Measurements from ENCODE around the gene LNX2.

LNX2 gene

GRCh38 chr13:27607125-27607524 is 13.2 kb downstream of the LNX2 start:
- 15% methylated on average over 3 of the region's 4 CpGs for WGBS
- no peak overlapping the region for H2AK5ac ChIP-seq (ENCODE audit: low read length, severe bottlenecking)

GRCh38 chr13:27605610-27606200 is 14.6 kb downstream of the LNX2 start:
- no peak overlapping the region for H3K9ac ChIP-seq (ENCODE audit: low read length)
- H3K9me3 ChIP-seq (ENCODE audit: control insufficient read depth, low read length): no peaks in the 10 kb centered on the region
- H3K18ac ChIP-seq (ENCODE audit: low read depth in 1 of 2, low read length in 2 of 2): no peak overlapping the region
- H2BK15ac ChIP-seq (ENCODE audit: low read depth, poor library complexity, severe bottlenecking): no peak overlapping the region
- peak; percentile 47 for DNase-seq
- 74% methylated on average over 2 of the region's 2 CpGs for WGBS
- no peak overlapping the region for H2BK120ac ChIP-seq (ENCODE audit: low read depth, low read length)
- no peak overlapping the region for H3K27ac ChIP-seq (ENCODE audit: low read length, poor library complexity, severe bottlenecking)
- H2BK12ac ChIP-seq (ENCODE audit: low read length in 2 of 2): no peak overlapping the region
- H4K91ac ChIP-seq (ENCODE audit: low read length): no peak overlapping the region
- H3K4me1 ChIP-seq (ENCODE audit: control insufficient read depth, insufficient read depth, low read depth, low read length): no peaks in the 10 kb centered on the region
- no peak overlapping the region for H3K14ac ChIP-seq (ENCODE audit: low read length in 2 of 2)
- no peak overlapping the region for H3K4ac ChIP-seq (ENCODE audit: low read depth in 1 of 2, low read length in 2 of 2)
- H4K8ac ChIP-seq (ENCODE audit: low read length): no peak overlapping the region
- no peak overlapping the region for H3K23ac ChIP-seq (ENCODE audit: low read length in 2 of 2)
- H2AFZ ChIP-seq (ENCODE audit: low read depth, low read length): no peak overlapping the region
- H3K79me1 ChIP-seq (replicated peaks; ENCODE audit: low read length, poor library complexity, severe bottlenecking): peaks cover 6% of the 10 kb centered on the region
- H2AK5ac ChIP-seq (ENCODE audit: low read length, severe bottlenecking): no peak overlapping the region
- H3K4me2 ChIP-seq (ENCODE audit: low read length, poor library complexity, severe bottlenecking): no peak overlapping the region
- H3K36me3 ChIP-seq (ENCODE audit: control insufficient read depth in 1 of 2, insufficient read depth in 2 of 2, low read depth in 1 of 2, low read length in 2 of 2): no peaks in the 10 kb centered on the region
- H2BK5ac ChIP-seq (ENCODE audit: low read depth, low read length, poor library complexity, severe bottlenecking): no peak overlapping the region
- H3K4me3 ChIP-seq (ENCODE audit: insufficient read depth in 1 of 2, low read depth in 1 of 2, low read length in 2 of 2): no peak overlapping the region
- no peaks in the 10 kb centered on the region for H3K27me3 ChIP-seq (ENCODE audit: control insufficient read depth in 1 of 2, insufficient read depth in 1 of 2, low read length in 2 of 2)

More at GRCh38 chr13:27607125-27607524, 13.2 kb downstream of the LNX2 start:
- H3K4me3 ChIP-seq (ENCODE audit: insufficient read depth in 1 of 2, low read depth in 1 of 2, low read length in 2 of 2): no peak overlapping the region
- no peak overlapping the region for H4K91ac ChIP-seq (ENCODE audit: low read length)
- H2BK5ac ChIP-seq (ENCODE audit: low read depth, low read length, poor library complexity, severe bottlenecking): no peak overlapping the region
- no peak overlapping the region for H3K4ac ChIP-seq (ENCODE audit: low read depth in 1 of 2, low read length in 2 of 2)
- no peaks in the 10 kb centered on the region for H3K4me1 ChIP-seq (ENCODE audit: control insufficient read depth, insufficient read depth, low read depth, low read length)
- H3K9me3 ChIP-seq (ENCODE audit: control insufficient read depth, low read length): no peaks in the 10 kb centered on the region
- peaks cover 6% of the 10 kb centered on the region for H3K79me1 ChIP-seq (replicated peaks; ENCODE audit: low read length, poor library complexity, severe bottlenecking)
- peak; percentile 87 for DNase-seq
- H2BK15ac ChIP-seq (ENCODE audit: low read depth, poor library complexity, severe bottlenecking): no peak overlapping the region
- no peak overlapping the region for H3K4me2 ChIP-seq (ENCODE audit: low read length, poor library complexity, severe bottlenecking)
- no peak overlapping the region for H2BK12ac ChIP-seq (ENCODE audit: low read length in 2 of 2)
- H3K36me3 ChIP-seq (ENCODE audit: control insufficient read depth in 1 of 2, insufficient read depth in 2 of 2, low read depth in 1 of 2, low read length in 2 of 2): no peaks in the 10 kb centered on the region
- H3K18ac ChIP-seq (ENCODE audit: low read depth in 1 of 2, low read length in 2 of 2): no peak overlapping the region
- H3K27me3 ChIP-seq (ENCODE audit: control insufficient read depth in 1 of 2, insufficient read depth in 1 of 2, low read length in 2 of 2): no peaks in the 10 kb centered on the region
- H3K27ac ChIP-seq (ENCODE audit: low read length, poor library complexity, severe bottlenecking): no peak overlapping the region
- no peak overlapping the region for H3K9ac ChIP-seq (ENCODE audit: low read length)
- no peak overlapping the region for H2BK120ac ChIP-seq (ENCODE audit: low read depth, low read length)
- H2AFZ ChIP-seq (ENCODE audit: low read depth, low read length): no peak overlapping the region
- no peak overlapping the region for H3K23ac ChIP-seq (ENCODE audit: low read length in 2 of 2)
- H4K8ac ChIP-seq (ENCODE audit: low read length): no peak overlapping the region
- H3K14ac ChIP-seq (ENCODE audit: low read length in 2 of 2): no peak overlapping the region

GRCh38 chr13:27605099-27605498 is 15.2 kb downstream of the LNX2 start:
- H4K8ac ChIP-seq (ENCODE audit: low read length): no peak overlapping the region
- no peak overlapping the region for H2AK5ac ChIP-seq (ENCODE audit: low read length, severe bottlenecking)
- H3K4me3 ChIP-seq (ENCODE audit: insufficient read depth in 1 of 2, low read depth in 1 of 2, low read length in 2 of 2): no peak overlapping the region
- no peak for DNase-seq
- H3K27ac ChIP-seq (ENCODE audit: low read length, poor library complexity, severe bottlenecking): no peak overlapping the region
- H3K14ac ChIP-seq (ENCODE audit: low read length in 2 of 2): no peak overlapping the region
- no peak overlapping the region for H2AFZ ChIP-seq (ENCODE audit: low read depth, low read length)
- H3K18ac ChIP-seq (ENCODE audit: low read depth in 1 of 2, low read length in 2 of 2): no peak overlapping the region
- no peak overlapping the region for H3K4me2 ChIP-seq (ENCODE audit: low read length, poor library complexity, severe bottlenecking)
- peaks cover 6% of the 10 kb centered on the region for H3K79me1 ChIP-seq (replicated peaks; ENCODE audit: low read length, poor library complexity, severe bottlenecking)
- H2BK12ac ChIP-seq (ENCODE audit: low read length in 2 of 2): no peak overlapping the region
- no peak overlapping the region for H3K23ac ChIP-seq (ENCODE audit: low read length in 2 of 2)
- H3K4me1 ChIP-seq (ENCODE audit: control insufficient read depth, insufficient read depth, low read depth, low read length): no peaks in the 10 kb centered on the region
- H3K27me3 ChIP-seq (ENCODE audit: control insufficient read depth in 1 of 2, insufficient read depth in 1 of 2, low read length in 2 of 2): no peaks in the 10 kb centered on the region
- H2BK120ac ChIP-seq (ENCODE audit: low read depth, low read length): no peak overlapping the region
- no peaks in the 10 kb centered on the region for H3K36me3 ChIP-seq (ENCODE audit: control insufficient read depth in 1 of 2, insufficient read depth in 2 of 2, low read depth in 1 of 2, low read length in 2 of 2)
- WGBS: no CpG with 5 or more reads among the region's 3 CpGs
- H2BK5ac ChIP-seq (ENCODE audit: low read depth, low read length, poor library complexity, severe bottlenecking): no peak overlapping the region
- no peak overlapping the region for H3K4ac ChIP-seq (ENCODE audit: low read depth in 1 of 2, low read length in 2 of 2)
- H2BK15ac ChIP-seq (ENCODE audit: low read depth, poor library complexity, severe bottlenecking): no peak overlapping the region
- H3K9ac ChIP-seq (ENCODE audit: low read length): no peak overlapping the region
- no peaks in the 10 kb centered on the region for H3K9me3 ChIP-seq (ENCODE audit: control insufficient read depth, low read length)
- no peak overlapping the region for H4K91ac ChIP-seq (ENCODE audit: low read length)

- no peak overlapping the region for H3K27ac ChIP-seq (ENCODE audit: low read length, poor library complexity, severe bottlenecking)
- no peak overlapping the region for H2BK12ac ChIP-seq (ENCODE audit: low read length in 2 of 2)
- H3K4ac ChIP-seq (ENCODE audit: low read depth in 1 of 2, low read length in 2 of 2): no peak overlapping the region
- no peak for DNase-seq
- H2BK120ac ChIP-seq (ENCODE audit: low read depth, low read length): no peak overlapping the region
- no peak overlapping the region for H3K14ac ChIP-seq (ENCODE audit: low read length in 2 of 2)
- no peaks in the 10 kb centered on the region for H3K27me3 ChIP-seq (ENCODE audit: control insufficient read depth in 1 of 2, insufficient read depth in 1 of 2, low read length in 2 of 2)
- no peak overlapping the region for H4K8ac ChIP-seq (ENCODE audit: low read length)
- H2AFZ ChIP-seq (ENCODE audit: low read depth, low read length): no peak overlapping the region
- H2BK5ac ChIP-seq (ENCODE audit: low read depth, low read length, poor library complexity, severe bottlenecking): no peak overlapping the region
- H3K23ac ChIP-seq (ENCODE audit: low read length in 2 of 2): no peak overlapping the region
- H2AK5ac ChIP-seq (ENCODE audit: low read length, severe bottlenecking): no peak overlapping the region
- WGBS: 100% methylated on average over 2 of the region's 2 CpGs
- no peaks in the 10 kb centered on the region for H3K4me1 ChIP-seq (ENCODE audit: control insufficient read depth, insufficient read depth, low read depth, low read length)
- H3K4me2 ChIP-seq (ENCODE audit: low read length, poor library complexity, severe bottlenecking): no peak overlapping the region
- no peak overlapping the region for H3K18ac ChIP-seq (ENCODE audit: low read depth in 1 of 2, low read length in 2 of 2)
- H3K9ac ChIP-seq (ENCODE audit: low read length): no peak overlapping the region
- no peaks in the 10 kb centered on the region for H3K9me3 ChIP-seq (ENCODE audit: control insufficient read depth, low read length)
- H3K4me3 ChIP-seq (ENCODE audit: insufficient read depth in 1 of 2, low read depth in 1 of 2, low read length in 2 of 2): no peak overlapping the region
- H4K91ac ChIP-seq (ENCODE audit: low read length): no peak overlapping the region
- H2BK15ac ChIP-seq (ENCODE audit: low read depth, poor library complexity, severe bottlenecking): no peak overlapping the region
- H3K36me3 ChIP-seq (ENCODE audit: control insufficient read depth in 1 of 2, insufficient read depth in 2 of 2, low read depth in 1 of 2, low read length in 2 of 2): no peaks in the 10 kb centered on the region
- peaks cover 8% of the 10 kb centered on the region for H3K79me1 ChIP-seq (replicated peaks; ENCODE audit: low read length, poor library complexity, severe bottlenecking)
These were observed 18.5 kb downstream of the LNX2 start for GRCh38 chr13:27601803-27602202.

Measured in mesenchymal stem cell (in vitro differentiated cells and primary cell).